Measurements from ENCODE around the gene CLN3.

The CLN3 gene

DNA sequence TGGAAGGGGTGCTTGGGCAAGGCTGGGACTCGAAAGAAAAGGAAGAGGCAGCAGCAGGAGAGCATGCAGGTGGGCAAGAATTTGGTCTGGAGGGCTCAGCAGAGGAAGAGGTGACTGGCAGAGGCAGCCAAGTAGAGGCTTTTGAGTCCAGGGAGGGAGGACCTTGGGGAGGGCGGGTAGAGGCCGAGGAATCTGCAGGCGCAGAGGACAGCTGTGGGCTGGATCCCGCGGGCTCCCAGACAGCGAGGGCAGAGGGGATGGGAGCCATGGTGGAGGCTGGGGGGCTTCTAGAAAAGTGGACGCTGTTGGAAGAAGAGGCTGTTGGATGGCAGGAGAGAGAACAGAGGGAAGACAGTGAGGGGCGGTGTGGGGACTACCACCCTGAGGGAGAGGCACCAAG lies 5.5 kb upstream of the CLN3 start:
- TF ChIP-seq, protein P1, sequence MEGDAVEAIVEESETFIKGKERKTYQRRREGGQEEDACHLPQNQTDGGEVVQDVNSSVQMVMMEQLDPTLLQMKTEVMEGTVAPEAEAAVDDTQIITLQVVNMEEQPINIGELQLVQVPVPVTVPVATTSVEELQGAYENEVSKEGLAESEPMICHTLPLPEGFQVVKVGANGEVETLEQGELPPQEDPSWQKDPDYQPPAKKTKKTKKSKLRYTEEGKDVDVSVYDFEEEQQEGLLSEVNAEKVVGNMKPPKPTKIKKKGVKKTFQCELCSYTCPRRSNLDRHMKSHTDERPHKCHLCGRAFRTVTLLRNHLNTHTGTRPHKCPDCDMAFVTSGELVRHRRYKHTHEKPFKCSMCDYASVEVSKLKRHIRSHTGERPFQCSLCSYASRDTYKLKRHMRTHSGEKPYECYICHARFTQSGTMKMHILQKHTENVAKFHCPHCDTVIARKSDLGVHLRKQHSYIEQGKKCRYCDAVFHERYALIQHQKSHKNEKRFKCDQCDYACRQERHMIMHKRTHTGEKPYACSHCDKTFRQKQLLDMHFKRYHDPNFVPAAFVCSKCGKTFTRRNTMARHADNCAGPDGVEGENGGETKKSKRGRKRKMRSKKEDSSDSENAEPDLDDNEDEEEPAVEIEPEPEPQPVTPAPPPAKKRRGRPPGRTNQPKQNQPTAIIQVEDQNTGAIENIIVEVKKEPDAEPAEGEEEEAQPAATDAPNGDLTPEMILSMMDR (conservative IDR thresholded peaks at IDR 0.05; ENCODE audit: low read length): no peak
- no peak for TF ChIP-seq EZH2phosphoT487 (IDR thresholded peaks at IDR 0.05; ENCODE audit: borderline replicate concordance)
- H3F3A ChIP-seq (ENCODE audit: low read depth): no peaks in the 10 kb centered on the region
- peak overlapping the region; percentile 84 for H3K4me3 ChIP-seq (ENCODE audit: low read length, poor library complexity, severe bottlenecking)
- H4K20me1 ChIP-seq (ENCODE audit: insufficient read depth, low read length, poor library complexity, severe bottlenecking): no peaks in the 10 kb centered on the region
- H3K9ac ChIP-seq (ENCODE audit: low read depth, low read length, poor library complexity, severe bottlenecking): peak overlapping the region; percentile 99
- no peak overlapping the region for H2AFZ ChIP-seq (ENCODE audit: low read length)
- peaks cover 34% of the 10 kb centered on the region for H3K4me1 ChIP-seq (ENCODE audit: insufficient read depth, low read length, poor library complexity, severe bottlenecking)
- peak overlapping the region; percentile 99 for H3K4me2 ChIP-seq (ENCODE audit: low read depth, low read length, poor library complexity, severe bottlenecking)
- H3K9me2 ChIP-seq (replicated peaks; ENCODE audit: low read depth, low read length): no peaks in the 10 kb centered on the region
- no peaks in the 10 kb centered on the region for H3K9me3 ChIP-seq (ENCODE audit: insufficient read depth, low read depth, low read length)
- no peaks in the 10 kb centered on the region for H3K27me3 ChIP-seq (ENCODE audit: insufficient read depth, low read length, poor library complexity, severe bottlenecking)
- peaks cover 51% of the 10 kb centered on the region for H3K79me2 ChIP-seq (ENCODE audit: insufficient read depth, low read length)
- H3K36me3 ChIP-seq (ENCODE audit: insufficient read depth, low read length): no peaks in the 10 kb centered on the region

DNA sequence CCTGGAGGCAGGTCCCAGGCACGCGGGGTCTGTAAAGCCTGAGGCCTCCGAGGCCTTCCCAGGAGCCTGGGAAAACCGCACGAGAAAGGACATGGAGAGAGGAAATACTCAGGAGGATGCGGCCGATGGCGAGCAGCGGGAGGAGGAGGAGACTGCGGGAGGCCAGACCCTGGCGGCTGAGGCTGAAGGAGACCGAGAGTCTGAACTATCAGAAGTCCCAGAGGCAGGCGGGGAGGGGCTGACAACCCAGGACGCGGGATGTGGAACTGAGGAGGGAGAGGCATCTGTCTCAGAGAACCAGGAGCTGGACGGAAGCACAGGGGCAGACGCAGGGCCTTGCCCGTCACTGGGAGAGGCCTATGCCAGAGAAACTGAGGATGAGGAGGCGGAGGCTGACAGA lies 5.0 kb upstream of the CLN3 start:
- H3F3A ChIP-seq (ENCODE audit: low read depth): no peaks in the 10 kb centered on the region
- no peak for TF ChIP-seq EZH2phosphoT487 (IDR thresholded peaks at IDR 0.05; ENCODE audit: borderline replicate concordance)
- TF ChIP-seq, protein P1 (conservative IDR thresholded peaks at IDR 0.05; ENCODE audit: low read length): no peak
- H3K36me3 ChIP-seq (ENCODE audit: insufficient read depth, low read length): no peaks in the 10 kb centered on the region
- peaks cover 51% of the 10 kb centered on the region for H3K79me2 ChIP-seq (ENCODE audit: insufficient read depth, low read length)
- no peak overlapping the region for H2AFZ ChIP-seq (ENCODE audit: low read length)
- H3K9me2 ChIP-seq (replicated peaks; ENCODE audit: low read depth, low read length): no peaks in the 10 kb centered on the region
- no peaks in the 10 kb centered on the region for H3K27me3 ChIP-seq (ENCODE audit: insufficient read depth, low read length, poor library complexity, severe bottlenecking)
- peaks cover 34% of the 10 kb centered on the region for H3K4me1 ChIP-seq (ENCODE audit: insufficient read depth, low read length, poor library complexity, severe bottlenecking)
- H3K4me2 ChIP-seq (ENCODE audit: low read depth, low read length, poor library complexity, severe bottlenecking): peak overlapping the region; percentile 99
- H3K9me3 ChIP-seq (ENCODE audit: insufficient read depth, low read depth, low read length): no peaks in the 10 kb centered on the region
- peak overlapping the region; percentile 84 for H3K4me3 ChIP-seq (ENCODE audit: low read length, poor library complexity, severe bottlenecking)
- H4K20me1 ChIP-seq (ENCODE audit: insufficient read depth, low read length, poor library complexity, severe bottlenecking): no peaks in the 10 kb centered on the region
- H3K9ac ChIP-seq (ENCODE audit: low read depth, low read length, poor library complexity, severe bottlenecking): peak overlapping the region; percentile 99

DNA sequence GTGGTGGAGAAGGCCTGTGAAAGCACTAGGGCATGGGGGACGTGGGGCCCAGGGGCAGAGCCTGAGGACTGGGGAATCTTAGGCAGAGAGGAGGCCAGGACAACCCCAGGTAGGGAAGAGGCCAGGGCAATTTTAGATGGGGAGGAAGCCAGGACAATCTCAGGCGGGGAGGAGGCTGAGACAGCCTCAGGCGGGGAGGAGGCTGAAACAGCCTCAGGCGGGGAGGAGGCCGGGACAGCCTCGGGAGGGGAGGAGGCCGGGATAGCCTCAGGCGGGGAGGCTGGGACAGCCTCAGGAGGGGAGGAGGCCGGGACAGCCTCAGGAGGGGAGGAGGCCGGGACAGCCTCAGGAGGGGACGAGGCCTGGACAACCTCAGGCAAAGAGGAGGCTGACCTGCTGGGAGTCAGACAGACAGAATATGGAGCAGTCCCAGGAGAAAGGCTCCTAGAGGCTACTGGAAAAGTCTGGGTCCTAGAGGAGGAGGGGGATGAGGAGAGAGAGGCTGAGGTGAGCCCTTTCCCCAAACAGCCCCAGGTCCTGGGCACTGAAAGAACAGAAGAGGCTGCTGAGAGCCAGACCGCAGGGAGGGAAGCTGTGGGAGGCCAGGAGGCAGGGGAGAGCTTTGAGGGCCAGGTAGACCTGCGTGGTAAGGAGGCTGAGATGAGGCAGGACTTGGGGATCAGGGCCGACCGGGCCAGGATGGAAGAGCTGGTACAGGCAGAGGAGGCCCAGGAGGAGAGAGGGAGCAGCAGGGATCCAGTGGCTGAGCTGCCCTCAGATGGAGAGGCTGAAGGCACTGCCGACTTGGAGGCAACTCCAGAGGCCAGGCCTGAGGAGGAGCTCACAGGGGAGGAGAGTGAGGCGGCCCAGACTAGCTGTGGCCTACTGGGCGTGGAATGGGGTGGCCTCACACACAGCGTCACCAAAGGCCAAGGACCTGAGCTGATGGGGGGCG lies 4.2 kb upstream of the CLN3 start:
- H3K36me3 ChIP-seq (ENCODE audit: insufficient read depth, low read length): no peaks in the 10 kb centered on the region
- no peak overlapping the region for H2AFZ ChIP-seq (ENCODE audit: low read length)
- TF ChIP-seq EZH2phosphoT487 (IDR thresholded peaks at IDR 0.05; ENCODE audit: borderline replicate concordance): no peak
- TF ChIP-seq, protein P1 (conservative IDR thresholded peaks at IDR 0.05; ENCODE audit: low read length): no peak
- H3K9me2 ChIP-seq (replicated peaks; ENCODE audit: low read depth, low read length): no peaks in the 10 kb centered on the region
- no peaks in the 10 kb centered on the region for H3K27me3 ChIP-seq (ENCODE audit: insufficient read depth, low read length, poor library complexity, severe bottlenecking)
- peak overlapping the region; percentile 99 for H3K9ac ChIP-seq (ENCODE audit: low read depth, low read length, poor library complexity, severe bottlenecking)
- H3F3A ChIP-seq (ENCODE audit: low read depth): no peaks in the 10 kb centered on the region
- peaks cover 58% of the 10 kb centered on the region for H3K79me2 ChIP-seq (ENCODE audit: insufficient read depth, low read length)
- peak overlapping the region; percentile 99 for H3K4me2 ChIP-seq (ENCODE audit: low read depth, low read length, poor library complexity, severe bottlenecking)
- H3K4me3 ChIP-seq (ENCODE audit: low read length, poor library complexity, severe bottlenecking): peak overlapping the region; percentile 84
- no peaks in the 10 kb centered on the region for H3K9me3 ChIP-seq (ENCODE audit: insufficient read depth, low read depth, low read length)
- peaks cover 40% of the 10 kb centered on the region for H3K4me1 ChIP-seq (ENCODE audit: insufficient read depth, low read length, poor library complexity, severe bottlenecking)
- H4K20me1 ChIP-seq (ENCODE audit: insufficient read depth, low read length, poor library complexity, severe bottlenecking): peaks cover 5% of the 10 kb centered on the region

All from Loucy (cell line).